ENCODE data around the gene MBOAT2.

DNA sequence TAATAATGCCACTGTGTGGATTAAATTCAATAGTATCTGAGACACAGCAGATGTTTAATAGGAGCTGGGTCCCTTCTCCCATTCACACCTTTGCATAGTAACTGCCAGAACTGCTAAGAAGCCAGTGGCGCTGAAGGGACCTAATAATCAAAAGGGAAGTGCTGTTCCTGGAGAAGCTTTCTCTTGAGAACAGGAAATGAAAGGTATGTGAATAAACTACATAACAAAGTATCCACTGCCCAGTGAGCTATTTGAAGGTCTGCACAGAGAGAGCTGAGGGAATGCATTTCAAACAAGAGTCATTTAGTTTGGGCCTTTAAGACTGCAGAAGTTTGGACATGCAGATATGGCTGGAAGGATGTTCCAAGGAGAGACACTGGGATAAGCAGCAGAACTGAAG, 110.0 kb downstream of the MBOAT2 start:
- no peak for TF ChIP-seq FOXA1 (IDR thresholded peaks at IDR 0.05)
- TF ChIP-seq, protein P1, sequence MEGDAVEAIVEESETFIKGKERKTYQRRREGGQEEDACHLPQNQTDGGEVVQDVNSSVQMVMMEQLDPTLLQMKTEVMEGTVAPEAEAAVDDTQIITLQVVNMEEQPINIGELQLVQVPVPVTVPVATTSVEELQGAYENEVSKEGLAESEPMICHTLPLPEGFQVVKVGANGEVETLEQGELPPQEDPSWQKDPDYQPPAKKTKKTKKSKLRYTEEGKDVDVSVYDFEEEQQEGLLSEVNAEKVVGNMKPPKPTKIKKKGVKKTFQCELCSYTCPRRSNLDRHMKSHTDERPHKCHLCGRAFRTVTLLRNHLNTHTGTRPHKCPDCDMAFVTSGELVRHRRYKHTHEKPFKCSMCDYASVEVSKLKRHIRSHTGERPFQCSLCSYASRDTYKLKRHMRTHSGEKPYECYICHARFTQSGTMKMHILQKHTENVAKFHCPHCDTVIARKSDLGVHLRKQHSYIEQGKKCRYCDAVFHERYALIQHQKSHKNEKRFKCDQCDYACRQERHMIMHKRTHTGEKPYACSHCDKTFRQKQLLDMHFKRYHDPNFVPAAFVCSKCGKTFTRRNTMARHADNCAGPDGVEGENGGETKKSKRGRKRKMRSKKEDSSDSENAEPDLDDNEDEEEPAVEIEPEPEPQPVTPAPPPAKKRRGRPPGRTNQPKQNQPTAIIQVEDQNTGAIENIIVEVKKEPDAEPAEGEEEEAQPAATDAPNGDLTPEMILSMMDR (IDR thresholded peaks at IDR 0.05; ENCODE audit: low read depth, low read length, missing input control), result no peak
- TF ChIP-seq, protein P2, sequence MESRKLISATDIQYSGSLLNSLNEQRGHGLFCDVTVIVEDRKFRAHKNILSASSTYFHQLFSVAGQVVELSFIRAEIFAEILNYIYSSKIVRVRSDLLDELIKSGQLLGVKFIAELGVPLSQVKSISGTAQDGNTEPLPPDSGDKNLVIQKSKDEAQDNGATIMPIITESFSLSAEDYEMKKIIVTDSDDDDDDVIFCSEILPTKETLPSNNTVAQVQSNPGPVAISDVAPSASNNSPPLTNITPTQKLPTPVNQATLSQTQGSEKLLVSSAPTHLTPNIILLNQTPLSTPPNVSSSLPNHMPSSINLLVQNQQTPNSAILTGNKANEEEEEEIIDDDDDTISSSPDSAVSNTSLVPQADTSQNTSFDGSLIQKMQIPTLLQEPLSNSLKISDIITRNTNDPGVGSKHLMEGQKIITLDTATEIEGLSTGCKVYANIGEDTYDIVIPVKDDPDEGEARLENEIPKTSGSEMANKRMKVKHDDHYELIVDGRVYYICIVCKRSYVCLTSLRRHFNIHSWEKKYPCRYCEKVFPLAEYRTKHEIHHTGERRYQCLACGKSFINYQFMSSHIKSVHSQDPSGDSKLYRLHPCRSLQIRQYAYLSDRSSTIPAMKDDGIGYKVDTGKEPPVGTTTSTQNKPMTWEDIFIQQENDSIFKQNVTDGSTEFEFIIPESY (IDR thresholded peaks at IDR 0.05), result no peak
- TF ChIP-seq EGR1 (IDR thresholded peaks at IDR 0.05; ENCODE audit: low read depth in 2 of 2), result no peak
- TF ChIP-seq, protein P3, sequence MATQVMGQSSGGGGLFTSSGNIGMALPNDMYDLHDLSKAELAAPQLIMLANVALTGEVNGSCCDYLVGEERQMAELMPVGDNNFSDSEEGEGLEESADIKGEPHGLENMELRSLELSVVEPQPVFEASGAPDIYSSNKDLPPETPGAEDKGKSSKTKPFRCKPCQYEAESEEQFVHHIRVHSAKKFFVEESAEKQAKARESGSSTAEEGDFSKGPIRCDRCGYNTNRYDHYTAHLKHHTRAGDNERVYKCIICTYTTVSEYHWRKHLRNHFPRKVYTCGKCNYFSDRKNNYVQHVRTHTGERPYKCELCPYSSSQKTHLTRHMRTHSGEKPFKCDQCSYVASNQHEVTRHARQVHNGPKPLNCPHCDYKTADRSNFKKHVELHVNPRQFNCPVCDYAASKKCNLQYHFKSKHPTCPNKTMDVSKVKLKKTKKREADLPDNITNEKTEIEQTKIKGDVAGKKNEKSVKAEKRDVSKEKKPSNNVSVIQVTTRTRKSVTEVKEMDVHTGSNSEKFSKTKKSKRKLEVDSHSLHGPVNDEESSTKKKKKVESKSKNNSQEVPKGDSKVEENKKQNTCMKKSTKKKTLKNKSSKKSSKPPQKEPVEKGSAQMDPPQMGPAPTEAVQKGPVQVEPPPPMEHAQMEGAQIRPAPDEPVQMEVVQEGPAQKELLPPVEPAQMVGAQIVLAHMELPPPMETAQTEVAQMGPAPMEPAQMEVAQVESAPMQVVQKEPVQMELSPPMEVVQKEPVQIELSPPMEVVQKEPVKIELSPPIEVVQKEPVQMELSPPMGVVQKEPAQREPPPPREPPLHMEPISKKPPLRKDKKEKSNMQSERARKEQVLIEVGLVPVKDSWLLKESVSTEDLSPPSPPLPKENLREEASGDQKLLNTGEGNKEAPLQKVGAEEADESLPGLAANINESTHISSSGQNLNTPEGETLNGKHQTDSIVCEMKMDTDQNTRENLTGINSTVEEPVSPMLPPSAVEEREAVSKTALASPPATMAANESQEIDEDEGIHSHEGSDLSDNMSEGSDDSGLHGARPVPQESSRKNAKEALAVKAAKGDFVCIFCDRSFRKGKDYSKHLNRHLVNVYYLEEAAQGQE (IDR thresholded peaks at IDR 0.05), result no peak
- TF ChIP-seq HNF4G (IDR thresholded peaks at IDR 0.05), result no peak
- TF ChIP-seq, protein P4, sequence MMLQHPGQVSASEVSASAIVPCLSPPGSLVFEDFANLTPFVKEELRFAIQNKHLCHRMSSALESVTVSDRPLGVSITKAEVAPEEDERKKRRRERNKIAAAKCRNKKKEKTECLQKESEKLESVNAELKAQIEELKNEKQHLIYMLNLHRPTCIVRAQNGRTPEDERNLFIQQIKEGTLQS (IDR thresholded peaks at IDR 0.05), result no peak
- TF ChIP-seq, protein P5, sequence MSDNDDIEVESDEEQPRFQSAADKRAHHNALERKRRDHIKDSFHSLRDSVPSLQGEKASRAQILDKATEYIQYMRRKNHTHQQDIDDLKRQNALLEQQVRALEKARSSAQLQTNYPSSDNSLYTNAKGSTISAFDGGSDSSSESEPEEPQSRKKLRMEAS (IDR thresholded peaks at IDR 0.05), result no peak
- TF ChIP-seq TAF1 (conservative IDR thresholded peaks at IDR 0.05), result no peak
- no peak for TF ChIP-seq SP1 (IDR thresholded peaks at IDR 0.05)
- TF ChIP-seq GABPA (IDR thresholded peaks at IDR 0.05 in 1 of 2, conservative IDR thresholded peaks at IDR 0.05 in 1 of 2), result no peak
- TF ChIP-seq JUND (IDR thresholded peaks at IDR 0.05), result no peak
- TF ChIP-seq NR2F2 (IDR thresholded peaks at IDR 0.05), result no peak
- no peak for TF ChIP-seq FOXA2 (IDR thresholded peaks at IDR 0.05)
